ENCODE data around the gene C21orf91.

GRCh38 chr21:17742940-17743592 is 76.1 kb downstream of the C21orf91 start:
- no peak for TF ChIP-seq CTCF (IDR thresholded peaks at IDR 0.05; ENCODE audit: low read depth, low read length, missing input control)
- TF ChIP-seq NR2F2 (IDR thresholded peaks at IDR 0.05): no peak
- no peak for TF ChIP-seq MAX (IDR thresholded peaks at IDR 0.05)
- no peak for TF ChIP-seq TAF1 (conservative IDR thresholded peaks at IDR 0.05)
- no peak for TF ChIP-seq RXRA (IDR thresholded peaks at IDR 0.05)

Data from liver (tissue), 3 donors.